ENCODE results near the gene HCFC1R1.
A peak's percentile ranks its signal among the peaks of the same experiment; 100 is the strongest.
"Not testable (repeated sequence)": the region's sequence is repeated elsewhere in the genome, so short reads cannot be mapped to it uniquely, and the experiment has no call there.

HCFC1R1 gene

DNA sequence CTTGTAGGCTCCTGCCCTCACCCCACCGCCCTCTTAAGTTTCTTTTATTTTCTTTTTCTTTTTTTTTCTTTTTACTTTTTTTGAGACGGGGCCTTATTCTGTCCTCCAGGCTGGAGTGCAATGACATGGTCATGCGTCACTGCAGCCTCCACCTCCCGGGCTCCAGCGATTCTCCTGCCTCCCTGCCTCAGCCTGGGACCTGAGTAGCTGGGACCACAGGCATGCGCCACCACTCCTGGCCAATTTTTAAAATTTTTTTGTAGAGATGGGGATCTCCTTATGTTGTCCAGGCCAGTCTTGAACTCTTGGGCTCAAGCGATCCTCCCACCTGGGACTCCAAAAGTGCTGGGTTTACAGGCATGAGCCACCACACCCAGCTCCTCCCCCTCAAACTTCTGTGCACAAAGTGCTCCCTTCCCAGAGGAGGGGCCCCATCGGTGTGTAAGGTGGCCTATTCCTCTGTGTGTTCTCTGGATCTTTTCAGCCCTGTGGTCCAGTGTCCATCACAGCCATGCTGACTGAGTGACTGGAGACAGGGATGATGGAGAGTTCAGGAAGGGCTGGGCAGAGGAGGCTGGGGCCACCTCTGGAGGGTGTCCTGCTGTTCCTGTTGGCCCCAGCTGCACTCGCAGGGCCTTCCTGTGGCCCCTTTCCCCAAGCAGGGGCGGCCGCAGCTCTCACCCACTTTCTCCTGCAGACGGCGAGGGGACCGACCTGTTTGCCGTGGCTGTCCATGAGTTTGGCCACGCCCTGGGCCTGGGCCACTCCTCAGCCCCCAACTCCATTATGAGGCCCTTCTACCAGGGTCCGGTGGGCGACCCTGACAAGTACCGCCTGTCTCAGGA is 32.8 kb upstream of the HCFC1R1 start:
- DNase-seq: no peak

DNA sequence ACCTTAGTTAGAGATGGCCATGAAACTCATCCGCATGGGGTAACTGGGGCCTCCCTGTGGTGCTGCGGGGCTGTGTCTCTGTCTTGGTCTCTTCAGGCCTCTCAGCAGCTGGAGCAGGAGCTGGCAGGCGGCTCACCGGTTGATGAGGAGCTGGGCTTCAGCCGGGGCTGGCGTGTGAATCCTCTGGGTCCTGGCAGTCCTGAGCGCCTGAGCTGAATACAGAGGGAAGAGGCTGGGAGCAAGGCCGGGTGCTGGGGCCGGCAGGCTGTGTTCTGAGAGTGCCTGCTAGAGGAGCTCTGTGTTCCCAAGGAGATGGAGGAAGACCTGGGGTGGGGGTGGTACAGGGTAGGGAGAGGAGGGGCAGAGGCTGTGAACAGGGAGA is 32.0 kb upstream of the HCFC1R1 start:
- not testable (repeated sequence) for DNase-seq

DNA sequence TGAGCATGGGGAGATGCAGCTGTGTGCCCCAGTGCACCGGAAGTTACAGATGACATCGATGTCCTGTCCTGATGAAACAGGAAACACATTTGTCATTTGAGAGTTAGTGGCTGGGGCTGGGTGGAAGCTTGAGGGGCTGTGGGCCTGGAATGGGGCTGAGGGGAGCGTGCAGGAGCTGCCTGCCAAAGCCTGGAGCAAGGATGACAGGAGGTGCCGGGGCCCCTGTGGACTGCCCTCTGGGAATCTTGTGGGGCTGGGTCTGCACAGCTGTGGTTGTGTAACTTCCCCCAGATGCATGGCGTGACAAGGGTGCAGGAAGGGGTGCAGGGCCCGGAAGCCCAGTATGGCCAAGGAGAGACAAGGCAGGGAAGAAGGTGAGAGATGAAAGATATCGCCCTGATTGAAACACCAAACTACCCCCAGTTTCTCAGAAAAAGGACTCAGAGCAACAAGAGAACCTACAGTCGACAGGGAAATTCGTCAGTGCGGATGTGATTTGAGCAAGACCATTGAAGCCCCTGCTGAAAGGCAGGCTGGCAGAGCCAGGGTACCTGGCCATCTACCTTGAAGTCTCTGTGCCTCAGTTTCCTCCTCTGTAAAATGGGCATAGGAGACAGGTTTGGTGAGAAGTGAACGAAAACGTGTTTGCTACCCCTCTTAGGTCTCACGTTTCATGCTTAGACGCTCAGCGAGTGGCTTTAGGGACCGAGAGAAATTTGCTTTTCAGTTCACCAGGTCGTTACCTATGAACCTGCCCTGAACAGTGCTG is 31.4 kb upstream of the HCFC1R1 start:
- no peak for DNase-seq

DNA sequence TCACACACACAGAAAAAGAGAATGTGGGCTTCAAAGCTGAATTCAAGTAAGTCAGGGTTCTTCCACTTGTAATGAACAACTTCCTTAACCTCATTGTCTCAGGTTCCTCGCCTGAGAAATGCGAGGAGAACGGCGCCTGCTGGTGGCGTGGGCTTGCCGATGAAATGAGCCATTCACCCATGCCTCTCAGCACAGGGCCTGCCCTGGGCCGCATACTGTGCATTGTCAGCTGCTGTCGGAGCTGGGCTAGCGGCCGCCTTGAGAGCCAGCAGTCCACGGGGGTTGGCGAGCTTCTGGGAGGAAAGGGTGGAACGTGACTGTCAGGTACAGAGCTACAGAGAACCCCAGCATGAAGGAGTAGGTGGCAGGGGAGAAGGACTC is 29.6 kb upstream of the HCFC1R1 start:
- DNase-seq: not testable (repeated sequence)

DNA sequence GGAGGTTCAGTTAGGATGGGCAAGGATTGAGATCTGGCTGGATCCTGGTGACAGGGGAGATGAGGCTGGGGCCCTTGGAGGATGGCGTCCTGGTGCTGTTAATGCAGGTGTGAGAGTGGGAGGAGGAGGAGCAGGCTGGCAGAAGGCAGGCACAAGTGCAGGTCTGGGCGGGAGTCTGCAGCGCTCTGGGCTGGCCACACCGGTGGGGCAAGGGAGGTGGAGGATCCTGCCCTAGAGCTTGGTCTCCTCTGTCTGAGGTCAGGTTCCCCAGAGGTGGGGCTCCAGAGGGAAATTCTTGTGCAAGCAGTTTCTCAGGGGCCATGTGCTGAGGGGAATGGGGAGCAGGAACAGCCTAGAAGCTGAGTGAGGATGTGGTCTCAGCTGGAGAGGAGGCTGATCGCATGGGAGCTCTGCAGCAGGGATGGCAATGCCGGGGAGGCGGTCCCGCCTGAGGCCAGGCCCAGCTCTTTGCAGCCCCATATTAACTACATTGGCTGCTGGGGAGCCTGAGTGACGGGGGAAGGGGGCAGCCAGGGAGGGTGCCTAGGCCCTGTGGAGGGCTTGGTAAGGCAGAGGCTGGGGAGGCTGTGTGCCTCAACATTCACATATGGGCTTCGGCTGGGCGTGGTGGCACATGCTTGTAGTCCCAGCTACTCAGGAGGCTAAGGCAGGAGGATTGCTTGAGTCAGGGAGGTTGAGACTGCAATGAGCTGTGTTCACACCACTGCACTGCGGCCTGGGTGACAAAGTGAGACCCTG is 29.0 kb upstream of the HCFC1R1 start:
- DNase-seq: not testable (repeated sequence)

DNA sequence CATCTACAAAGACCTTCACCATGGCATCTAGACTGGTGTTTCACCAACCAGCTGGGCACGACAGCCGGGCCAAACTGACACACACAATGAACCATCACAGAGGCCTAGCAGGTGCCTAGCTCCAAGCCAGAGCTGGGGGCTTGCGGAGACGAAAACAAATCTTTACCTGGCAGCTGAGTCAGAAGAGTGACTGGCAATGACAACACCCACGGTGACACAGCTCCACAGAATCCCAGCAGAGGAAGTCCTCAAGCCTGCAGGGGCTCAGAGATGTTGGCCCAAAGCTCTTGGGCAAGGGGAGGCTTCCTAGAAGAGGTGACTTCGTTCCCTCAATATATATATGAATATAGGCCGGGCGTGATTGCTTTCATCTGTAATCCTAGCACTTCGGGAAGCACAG is 27.8 kb upstream of the HCFC1R1 start:
- DNase-seq: no peak

DNA sequence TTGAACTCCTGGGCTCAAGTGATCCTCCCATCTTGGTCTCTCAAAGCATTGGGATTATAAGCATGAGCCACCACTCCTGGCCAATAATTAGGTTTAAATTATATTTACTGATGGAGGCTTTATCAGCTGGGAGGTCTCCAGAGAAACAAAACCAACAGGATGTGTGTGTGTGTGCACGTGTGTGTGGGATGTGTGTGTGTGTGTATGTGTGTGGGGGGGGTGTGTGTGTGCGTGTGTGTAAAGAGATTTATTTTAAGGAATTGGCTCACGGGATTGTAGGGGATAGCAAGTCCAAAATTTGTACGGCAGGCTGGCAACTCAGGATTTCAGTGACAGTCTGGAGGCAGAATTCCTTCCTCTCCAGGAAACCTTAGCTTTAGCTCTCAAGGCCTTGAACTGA is 27.3 kb upstream of the HCFC1R1 start:
- DNase-seq: no peak

DNA sequence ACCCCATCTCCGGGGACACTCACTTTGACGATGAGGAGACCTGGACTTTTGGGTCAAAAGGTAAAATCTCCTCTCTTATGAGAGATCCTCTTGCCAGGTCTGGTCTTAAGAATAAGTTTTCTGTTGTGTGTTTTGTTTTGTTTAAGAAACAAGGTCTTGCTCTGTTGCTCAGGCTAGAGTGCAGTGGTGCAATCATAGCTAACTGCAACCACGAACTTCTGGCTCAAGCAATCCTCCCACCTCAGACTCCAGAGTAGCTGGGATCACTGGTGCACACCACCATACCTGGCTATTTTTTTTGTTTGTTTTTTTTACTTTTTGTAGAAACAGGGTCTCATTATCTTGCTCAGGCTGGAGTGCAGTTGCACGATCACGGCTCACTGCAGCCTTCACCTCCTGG is 26.7 kb upstream of the HCFC1R1 start:
- DNase-seq: no peak

DNA sequence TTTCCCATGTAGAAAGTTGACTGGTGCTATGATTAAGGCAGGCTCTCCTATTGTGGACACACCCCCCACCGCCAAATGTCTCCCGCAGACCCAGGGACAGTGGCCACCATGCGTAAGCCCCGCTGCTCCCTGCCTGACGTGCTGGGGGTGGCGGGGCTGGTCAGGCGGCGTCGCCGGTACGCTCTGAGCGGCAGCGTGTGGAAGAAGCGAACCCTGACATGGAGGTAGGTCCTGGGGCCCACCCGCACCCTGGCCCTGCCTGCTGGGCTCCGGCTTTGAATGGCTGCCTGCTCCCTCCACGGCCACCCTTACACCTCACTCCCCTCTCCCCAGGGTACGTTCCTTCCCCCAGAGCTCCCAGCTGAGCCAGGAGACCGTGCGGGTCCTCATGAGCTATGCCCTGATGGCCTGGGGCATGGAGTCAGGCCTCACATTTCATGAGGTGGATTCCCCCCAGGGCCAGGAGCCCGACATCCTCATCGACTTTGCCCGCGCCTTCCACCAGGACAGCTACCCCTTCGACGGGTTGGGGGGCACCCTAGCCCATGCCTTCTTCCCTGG is 26.3 kb upstream of the HCFC1R1 start:
- DNase-seq: no peak

DNA sequence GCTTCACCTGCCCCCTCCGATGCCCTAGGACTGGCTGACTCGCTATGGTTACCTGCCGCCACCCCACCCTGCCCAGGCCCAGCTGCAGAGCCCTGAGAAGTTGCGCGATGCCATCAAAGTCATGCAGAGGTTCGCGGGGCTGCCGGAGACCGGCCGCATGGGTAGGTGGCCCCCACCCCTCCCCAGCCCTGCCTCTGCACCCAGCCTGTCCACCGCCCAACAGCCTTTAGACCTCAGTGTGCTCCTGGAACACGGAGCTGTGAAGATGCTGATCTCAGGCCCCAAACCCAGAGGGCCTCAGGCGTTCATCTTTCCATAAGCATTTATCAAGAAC is 23.6 kb upstream of the HCFC1R1 start:
- DNase-seq: no peak

DNA sequence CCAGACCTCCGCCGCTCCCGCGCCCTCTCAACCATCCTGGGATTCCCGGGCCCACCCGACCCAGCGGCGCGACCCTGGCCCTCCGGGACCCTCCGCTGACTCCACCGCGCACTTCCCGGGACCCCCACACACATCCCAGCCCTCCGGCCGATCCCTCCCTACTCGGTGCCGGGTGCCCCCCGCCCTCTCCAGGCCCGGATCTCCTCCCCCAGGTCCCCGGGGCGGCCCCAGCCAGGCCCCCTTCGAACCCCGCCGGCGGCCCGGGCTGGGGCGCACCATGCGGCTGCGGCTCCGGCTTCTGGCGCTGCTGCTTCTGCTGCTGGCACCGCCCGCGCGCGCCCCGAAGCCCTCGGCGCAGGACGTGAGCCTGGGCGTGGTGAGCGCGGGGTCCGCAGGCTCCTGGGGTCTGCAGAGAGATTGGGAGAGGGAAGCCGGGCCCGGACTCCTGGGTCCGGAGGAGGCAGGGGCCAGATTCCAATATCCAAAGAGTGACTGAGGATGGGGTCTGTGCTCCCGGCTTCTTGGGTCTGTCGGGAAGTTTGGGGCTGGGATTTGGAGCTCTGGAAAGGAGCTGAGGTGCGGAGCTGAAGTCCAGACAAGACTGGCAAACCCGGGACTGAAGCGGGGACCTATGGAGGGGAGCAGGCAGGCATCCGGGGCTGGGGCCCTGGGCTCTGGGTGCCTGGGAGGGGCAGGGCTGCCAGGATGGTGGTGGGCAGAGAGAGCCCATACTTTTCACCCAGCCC is 23.1 kb upstream of the HCFC1R1 start:
- DNase-seq: no peak

DNA sequence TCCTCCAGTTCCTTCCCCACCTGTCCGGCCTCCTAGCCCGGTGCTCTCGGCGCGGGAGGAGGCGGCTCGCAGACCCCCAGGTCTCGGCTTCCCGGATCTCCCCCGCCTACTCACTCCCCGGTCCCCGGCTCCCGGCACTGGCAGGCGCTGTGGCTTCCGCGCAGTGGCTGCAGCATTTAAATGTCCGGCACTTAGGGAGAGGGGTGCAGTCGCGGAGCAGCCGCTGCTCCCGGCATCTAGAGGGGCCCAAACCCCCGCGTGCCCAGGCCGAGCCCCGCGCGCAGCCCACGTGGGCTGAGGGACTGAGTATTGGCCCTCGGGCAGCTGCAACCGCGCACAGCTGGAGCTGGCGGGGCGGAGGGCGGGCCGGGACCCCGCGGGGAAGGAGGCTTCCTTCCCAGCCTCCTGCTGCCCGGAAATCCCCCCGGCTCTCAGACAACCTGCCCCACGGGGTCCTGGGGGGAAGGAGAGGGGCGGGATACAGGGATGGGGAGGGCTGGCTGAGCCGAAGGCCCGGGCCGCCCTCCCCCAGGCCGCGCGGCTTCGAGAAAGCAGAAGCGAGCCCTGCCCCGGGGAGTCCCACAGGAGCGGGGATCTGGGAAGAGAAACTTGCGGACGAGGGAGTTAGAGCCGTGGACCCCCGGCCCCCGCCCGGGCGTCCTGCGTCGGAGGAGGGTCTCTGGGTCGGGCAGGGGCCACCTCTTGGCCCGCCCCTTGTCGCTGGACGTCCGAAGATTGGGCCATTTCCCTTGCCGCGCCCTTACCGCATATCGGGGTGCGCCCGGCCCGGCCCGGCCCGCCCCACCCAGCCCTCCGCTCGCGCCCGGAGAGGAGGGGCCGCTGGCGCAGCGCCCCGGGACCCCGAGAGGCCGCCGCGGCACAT is 22.3 kb upstream of the HCFC1R1 start, which contains the start of gene MMP25:
Gene MMP25, plus strand, starts transcription at position 804 of the 883 bp plus-strand sequence. CDS start 357 bp downstream, outside the sequence.
- no peak for DNase-seq

DNA sequence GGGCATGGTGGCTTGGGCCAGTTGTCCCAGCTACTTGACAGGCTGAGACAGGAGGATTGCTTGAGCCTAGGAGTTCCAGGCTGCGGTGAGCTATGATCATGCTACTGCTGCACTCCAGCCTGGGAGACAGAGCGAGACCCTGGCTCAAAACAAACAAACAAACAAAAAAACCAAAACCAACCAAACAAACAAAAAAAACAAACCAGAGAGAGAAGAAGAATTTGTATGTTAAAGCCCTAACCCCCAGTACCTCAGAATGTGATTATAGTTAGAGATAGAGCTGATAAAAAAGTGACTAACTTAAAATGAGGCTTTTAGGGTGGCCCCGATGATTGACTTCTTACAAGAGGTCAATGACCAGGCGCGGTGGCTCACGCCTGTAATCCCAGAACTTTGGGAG is 21.0 kb upstream of the HCFC1R1 start:
- DNase-seq: no peak

DNA sequence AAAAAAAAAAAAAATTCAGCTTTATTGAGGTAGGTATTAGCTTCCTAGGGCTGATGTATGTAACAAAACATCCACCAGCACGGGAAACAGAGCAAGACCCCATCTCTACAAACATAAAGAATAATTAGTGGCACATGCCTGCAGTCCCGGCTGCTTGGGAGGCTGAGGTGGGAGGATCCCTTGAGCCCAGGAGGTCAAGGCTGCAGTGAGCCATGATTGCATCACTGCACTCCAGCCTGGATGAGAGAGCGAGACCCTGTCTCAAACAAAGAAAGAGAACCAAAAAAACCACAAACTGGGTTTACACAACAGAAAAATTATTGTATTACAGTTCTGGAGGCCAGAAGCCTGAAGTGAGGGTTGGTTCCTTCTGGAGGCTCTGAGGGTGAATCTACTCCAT is 18.6 kb upstream of the HCFC1R1 start:
- DNase-seq: no peak

DNA sequence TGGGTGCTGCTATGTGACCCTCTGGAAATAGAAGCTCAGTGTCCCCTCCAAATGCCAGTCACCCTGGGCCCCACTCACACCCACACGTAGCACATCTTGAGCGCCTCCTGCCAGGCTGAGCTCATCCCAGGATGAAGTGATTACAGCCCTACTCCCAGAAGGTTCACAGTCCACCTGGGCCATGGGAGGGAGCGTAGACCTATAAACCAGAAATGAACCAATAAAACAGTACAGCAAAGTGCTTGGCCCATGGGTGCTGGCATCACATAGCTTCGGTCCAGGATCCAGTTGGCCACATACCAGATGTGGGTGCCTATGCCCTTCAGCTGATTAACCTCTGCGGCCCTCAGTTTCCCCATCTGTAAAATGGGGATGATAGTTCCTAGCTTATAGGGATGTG is 15.2 kb upstream of the HCFC1R1 start:
- no peak for DNase-seq

DNA sequence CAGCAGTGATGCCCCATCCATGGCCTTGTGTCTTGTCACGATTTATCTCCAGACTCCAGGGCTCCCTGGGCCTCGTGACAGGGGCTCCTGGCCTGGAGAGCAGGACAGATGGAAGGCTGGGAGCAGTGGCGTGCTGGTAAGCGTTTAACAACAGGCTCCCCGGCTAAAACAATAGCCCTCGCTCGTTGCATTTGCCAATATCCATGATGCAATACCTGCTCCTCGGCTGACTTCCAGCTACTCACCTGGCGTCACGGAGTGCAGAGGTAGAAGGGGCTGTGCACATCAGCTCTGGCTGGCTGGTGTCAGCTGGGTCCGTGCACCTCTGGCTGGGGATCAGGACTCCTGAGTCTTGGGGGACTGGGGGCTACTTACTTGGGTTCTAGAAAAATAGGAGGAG is 14.5 kb upstream of the HCFC1R1 start:
- DNase-seq: peak in 1 of 2 experiments; percentile 31

DNA sequence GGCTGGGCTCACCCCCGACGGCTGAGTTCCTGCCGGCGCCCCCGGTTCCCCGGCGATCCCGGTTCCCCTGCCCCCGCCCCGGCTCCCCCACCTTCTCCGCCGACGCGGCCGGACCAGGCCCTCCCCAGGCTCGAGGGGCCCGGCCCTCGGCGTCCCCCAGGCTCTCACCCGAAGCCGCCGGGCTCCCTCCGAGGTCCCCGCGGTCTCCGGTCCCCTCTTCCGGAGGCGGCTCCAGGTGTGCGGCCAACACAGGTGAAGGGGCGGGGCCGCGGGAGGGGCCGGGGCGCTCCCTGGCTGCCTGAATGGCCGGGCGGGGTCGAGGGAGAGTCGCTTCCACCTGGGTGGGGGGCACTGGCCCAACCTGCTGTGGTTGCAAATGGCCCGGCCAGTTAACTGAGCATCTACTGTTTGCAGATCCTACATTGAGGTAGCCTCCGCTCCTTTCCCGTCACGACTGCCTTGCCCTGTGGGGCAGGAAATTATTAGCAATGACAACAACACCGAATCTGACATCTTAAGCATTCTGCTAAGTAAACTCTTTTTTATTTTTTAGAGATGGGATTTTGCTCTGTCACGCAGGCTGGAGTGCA is 13.1 kb upstream of the HCFC1R1 start, which contains the start of gene BICDL2:
Gene BICDL2, minus strand, starts transcription at position 219 of the 590 bp plus-strand sequence. CDS start 1,448 bp downstream, outside the sequence.
- peak in 1 of 2 experiments; percentile 17 for DNase-seq

DNA sequence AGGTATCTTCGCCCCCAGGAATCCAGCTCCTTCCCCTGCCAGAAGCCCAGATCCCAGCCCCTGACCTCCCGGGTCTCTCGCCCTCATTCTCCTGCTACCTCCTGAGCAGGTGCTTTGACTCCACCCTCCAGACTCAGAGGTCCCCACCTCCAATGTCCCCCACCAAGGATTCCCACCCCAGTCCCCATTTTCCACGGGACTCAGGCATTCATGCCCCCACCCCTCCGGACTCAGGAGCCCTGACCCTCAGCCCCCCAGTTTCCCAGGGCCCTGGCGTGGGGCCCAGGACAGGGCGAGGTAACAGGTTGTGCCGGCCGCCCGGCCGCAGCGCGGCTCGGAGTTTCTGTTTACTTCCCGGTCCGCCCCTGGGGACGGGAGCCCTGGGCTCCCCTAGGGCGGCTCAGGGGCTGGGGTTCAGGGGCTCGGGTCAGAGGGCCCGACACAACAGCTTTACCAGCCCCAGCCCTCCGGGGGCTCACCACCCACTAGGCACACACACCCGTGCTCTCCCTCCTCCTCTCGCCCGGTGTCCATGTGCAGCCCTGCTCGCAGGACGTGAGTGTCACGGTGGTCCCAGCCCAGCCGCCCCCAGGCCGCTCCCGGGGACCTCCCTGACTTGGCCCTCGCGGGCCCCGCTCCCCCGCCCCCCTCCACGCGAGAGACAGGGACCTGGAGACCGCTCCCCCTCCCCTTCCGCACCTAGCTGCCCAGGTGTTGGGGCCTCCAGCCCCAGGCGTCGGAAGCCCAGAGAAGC is 12.4 kb upstream of the HCFC1R1 start:
- DNase-seq: no peak

DNA sequence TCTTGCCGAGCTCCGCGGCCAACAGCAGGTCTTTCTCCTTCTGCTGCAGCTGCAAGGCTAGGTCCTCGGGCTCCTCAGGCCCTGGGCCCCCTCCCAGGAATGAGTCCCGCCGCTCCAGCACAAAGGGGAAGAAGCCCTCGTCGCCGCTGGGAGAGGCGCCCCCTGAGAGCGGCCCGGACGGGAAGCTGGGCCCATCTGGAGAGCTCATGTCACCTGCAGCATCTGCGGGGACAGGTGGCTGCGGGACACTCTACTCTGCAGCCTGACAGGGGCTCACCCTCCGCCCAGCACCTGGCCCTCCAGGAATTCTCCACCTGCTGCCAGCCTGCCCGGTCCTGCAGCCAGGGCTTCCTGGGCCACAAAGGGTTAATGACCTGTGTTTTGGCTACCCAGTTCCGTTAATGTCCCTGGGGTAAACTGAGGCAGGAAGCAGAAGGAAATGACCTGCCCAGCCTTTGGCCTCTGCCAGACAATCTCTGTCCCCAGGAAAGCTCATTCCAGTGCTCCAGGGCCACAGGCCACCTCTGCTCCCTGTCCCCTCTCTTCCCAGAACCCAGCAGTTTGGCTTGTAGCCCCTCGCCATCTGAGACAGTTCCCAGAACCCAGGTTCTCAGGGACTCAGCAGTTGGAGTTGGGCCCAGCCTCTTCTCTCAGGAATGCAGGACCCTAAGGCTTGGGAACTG is 11.7 kb upstream of the HCFC1R1 start:
- no peak for DNase-seq

Measured in NCI-H526 (cell line).